G401 (cell line): ENCODE results near the gene SEC14L3. TPM values are rescaled to one million over a fixed set of nuclear protein-coding genes. Genes with fewer than 3 reads are reported as not detected.

Experiments used
- DNase-seq: peaks from one replicate; pipeline ENCODE4 v3.0.0-alpha.2; 2015; ENCODE audit warnings: low spot score
- in situ Hi-C: cut with HindIII; loops from 2 replicates; pipeline ENCODE4 v1.10.0; 2016; ENCODE audit warnings: low sequenced_read_pairs, mixed read lengths
- total RNA-seq: library from RNA; depleted of rRNA; stranded (reverse); fragments of >200 nt; shearing (Covaris generic); gene quantifications from 2 replicates; pipeline ENCODE4 v1.2.3, GENCODE V29; 2014

The SEC14L3 gene
- total RNA-seq, 1 experiment from 2014 or later, result not detected

GRCh38 chr22:30426388-30427353, 45.1 kb downstream of the SEC14L3 start:
- in situ Hi-C loops, result no loop called here
- peak; percentile 71 for DNase-seq

GRCh38 chr22:30425616-30426387, 46.0 kb downstream of the SEC14L3 start, which contains the start of gene MTFP1:
Gene MTFP1, plus strand, starts transcription at chr22:30425768. Its CDS starts 112 bp downstream, at chr22:30425880.
- in situ Hi-C loops, result no loop called here
- DNase-seq, result peak; percentile 65

GRCh38 chr22:30425327-30425615, 46.5 kb downstream of the SEC14L3 start:
- in situ Hi-C loops, result no loop called here

GRCh38 chr22:30424534-30425326, 47.1 kb downstream of the SEC14L3 start:
- DNase-seq, result no peak

More at GRCh38 chr22:30425327-30425615, 46.5 kb downstream of the SEC14L3 start:
- no peak for DNase-seq

GRCh38 chr22:30423959-30424533, 47.8 kb downstream of the SEC14L3 start:
- DNase-seq, result peak; percentile 99
- in situ Hi-C loops, result no loop called here

More at GRCh38 chr22:30424534-30425326, 47.1 kb downstream of the SEC14L3 start:
- in situ Hi-C loops, result no loop called here

GRCh38 chr22:30423301-30423958, 48.4 kb downstream of the SEC14L3 start:
- peak; percentile 48 for DNase-seq
- in situ Hi-C loops, result no loop called here

GRCh38 chr22:30422481-30423300, 49.1 kb downstream of the SEC14L3 start:
- DNase-seq, result no peak
- in situ Hi-C loops, result no loop called here

- in situ Hi-C loops, result no loop called here
Measured at GRCh38 chr22:30421695-30422480, 49.9 kb downstream of the SEC14L3 start.

GRCh38 chr22:30420347-30421125, 51.3 kb downstream of the SEC14L3 start:
- in situ Hi-C loops, result no loop called here

More at GRCh38 chr22:30421695-30422480, 49.9 kb downstream of the SEC14L3 start:
- no peak for DNase-seq

GRCh38 chr22:30416837-30417236, 55.0 kb downstream of the SEC14L3 start:
- in situ Hi-C loops, result no loop called here
- no peak for DNase-seq

More at GRCh38 chr22:30420347-30421125, 51.3 kb downstream of the SEC14L3 start:
- no peak for DNase-seq

- in situ Hi-C loops, result no loop called here
- DNase-seq, result no peak
Measured at GRCh38 chr22:30416403-30416802, 55.4 kb downstream of the SEC14L3 start.

- in situ Hi-C loops, result no loop called here
- DNase-seq, result no peak
Measured at GRCh38 chr22:30414525-30415047, 57.2 kb downstream of the SEC14L3 start.

- no peak for DNase-seq
- in situ Hi-C loops, result no loop called here
Measured at GRCh38 chr22:30413745-30414524, 57.9 kb downstream of the SEC14L3 start.

GRCh38 chr22:30413001-30413400, 58.8 kb downstream of the SEC14L3 start:
- DNase-seq, result no peak
- in situ Hi-C loops, result no loop called here

GRCh38 chr22:30411780-30412179, 60.0 kb downstream of the SEC14L3 start:
- no peak for DNase-seq
- in situ Hi-C loops, result no loop called here
